Lower leg skin (tissue), 3 donors: ENCODE results near the gene MBNL3.

Experiments
- CTCF ChIP-seq, 3 donors: fragments of 450-650 bp; IDR thresholded peaks; one replicate each; pipeline ENCODE4 v1.5.1; 2016; ENCODE audit warnings: antibody characterized with exemption in 3 of 3, mild to moderate bottlenecking in 3 of 3, moderate library complexity in 2 of 3
- POLR2A ChIP-seq, 2 donors: fragments of 450-650 bp; IDR thresholded peaks; one replicate each; pipeline ENCODE4 v1.6.1; 2016 to 2017; ENCODE audit warnings: antibody characterized with exemption in 2 of 2, mild to moderate bottlenecking in 1 of 2, moderate library complexity in 1 of 2

DNA sequence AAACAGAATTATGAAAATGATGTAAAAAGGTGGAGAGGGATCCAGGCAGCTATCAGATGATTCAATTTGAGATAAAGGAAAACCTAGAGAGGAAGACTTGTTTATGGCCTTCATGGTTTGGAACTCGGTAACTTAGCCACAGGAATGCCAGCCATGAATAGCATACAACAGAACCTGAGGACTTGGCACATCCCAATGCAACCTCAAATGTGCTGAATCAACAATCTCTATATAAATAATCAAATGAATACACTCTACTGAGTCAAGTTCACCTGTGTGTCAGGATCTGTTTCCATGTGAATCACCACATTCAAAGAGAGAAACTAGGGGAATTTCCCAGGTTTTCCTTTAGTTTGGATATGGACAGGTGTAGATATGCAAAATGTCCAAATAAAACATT lies 86.9 kb downstream of the MBNL3 start:
- TF ChIP-seq POLR2A (IDR thresholded peaks at IDR 0.05) (no peak), CTCF (IDR thresholded peaks at IDR 0.05) (no peak)
